ENCODE data around the gene NAMPT. TPM values are rescaled to one million over a fixed set of nuclear protein-coding genes. Genes with fewer than 3 reads are reported as not detected.

The NAMPT gene
- total RNA-seq, 2 donors from 2014 or later, result 101 to 111 TPM

GRCh38 chr7:106256144-106256543, 28.6 kb downstream of the NAMPT start:
- H3K9me3 ChIP-seq (ENCODE audit: control insufficient read depth, low read length), result peaks cover 7% of the 10 kb centered on the region
- H3K4me1 Mint-ChIP-seq, result no peaks in the 10 kb centered on the region
- H3K9me3 Mint-ChIP-seq, result no peaks in the 10 kb centered on the region
- no peaks in the 10 kb centered on the region for H3K4me1 ChIP-seq (ENCODE audit: control insufficient read depth, insufficient read depth, low read length)
- H3K27me3 ChIP-seq (ENCODE audit: control insufficient read depth, insufficient read depth, low read length, poor library complexity, severe bottlenecking), result no peaks in the 10 kb centered on the region
- peaks cover 99% of the 10 kb centered on the region for H3K36me3 ChIP-seq (ENCODE audit: control insufficient read depth, insufficient read depth, low read length)
- H3K9ac ChIP-seq (ENCODE audit: extremely low read depth, low read length, poor library complexity, severe bottlenecking), result no peak overlapping the region
- no peak overlapping the region for H3K27ac ChIP-seq (ENCODE audit: low read depth, low read length)
- no peak for DNase-seq
- TF ChIP-seq CTCF (conservative IDR thresholded peaks at IDR 0.05), result no peak
- peaks cover 77% of the 10 kb centered on the region for H3K36me3 Mint-ChIP-seq (ENCODE audit: low read depth)
- 90% methylated on average over 2 of the region's 2 CpGs; no CpG with 5 or more reads in 1 of the 2 experiments for WGBS, 2 experiments (ENCODE audit: insufficient coverage in 1 of 2, insufficient read length in 1 of 2)
- no peak overlapping the region for H3K4me3 ChIP-seq (ENCODE audit: low read length)
- no peak overlapping the region for H3K27ac Mint-ChIP-seq
- H3K27me3 Mint-ChIP-seq (ENCODE audit: insufficient read depth), result no peaks in the 10 kb centered on the region
- H3K4me3 Mint-ChIP-seq, result no peak overlapping the region

- H3K36me3 Mint-ChIP-seq (ENCODE audit: low read depth), result peaks cover 73% of the 10 kb centered on the region
- H3K4me1 ChIP-seq (ENCODE audit: control insufficient read depth, insufficient read depth, low read length), result no peaks in the 10 kb centered on the region
Measured at GRCh38 chr7:106255246-106255645, 29.5 kb downstream of the NAMPT start.

GRCh38 chr7:106254525-106255116, 30.2 kb downstream of the NAMPT start:
- peaks cover 11% of the 10 kb centered on the region for H3K9me3 ChIP-seq (ENCODE audit: control insufficient read depth, low read length)
- no peak overlapping the region for H3K4me3 ChIP-seq (ENCODE audit: low read length)
- H3K4me3 Mint-ChIP-seq, result no peak overlapping the region
- H3K27ac ChIP-seq (ENCODE audit: low read depth, low read length), result no peak overlapping the region
- H3K27me3 Mint-ChIP-seq (ENCODE audit: insufficient read depth), result no peaks in the 10 kb centered on the region
- no peaks in the 10 kb centered on the region for H3K9me3 Mint-ChIP-seq
- H3K9ac ChIP-seq (ENCODE audit: extremely low read depth, low read length, poor library complexity, severe bottlenecking), result no peak overlapping the region
- no peak for DNase-seq
- no peaks in the 10 kb centered on the region for H3K27me3 ChIP-seq (ENCODE audit: control insufficient read depth, insufficient read depth, low read length, poor library complexity, severe bottlenecking)
- H3K36me3 Mint-ChIP-seq (ENCODE audit: low read depth), result peaks cover 69% of the 10 kb centered on the region
- peaks cover 90% of the 10 kb centered on the region for H3K36me3 ChIP-seq (ENCODE audit: control insufficient read depth, insufficient read depth, low read length)
- H3K4me1 ChIP-seq (ENCODE audit: control insufficient read depth, insufficient read depth, low read length), result no peaks in the 10 kb centered on the region
- 100% methylated on average over 4 of the region's 4 CpGs; no CpG with 5 or more reads in 1 of the 2 experiments for WGBS, 2 experiments (ENCODE audit: insufficient coverage in 1 of 2, insufficient read length in 1 of 2)
- no peak overlapping the region for H3K27ac Mint-ChIP-seq
- TF ChIP-seq CTCF (conservative IDR thresholded peaks at IDR 0.05), result no peak
- no peaks in the 10 kb centered on the region for H3K4me1 Mint-ChIP-seq

More at GRCh38 chr7:106255246-106255645, 29.5 kb downstream of the NAMPT start:
- DNase-seq, result no peak
- 91 to 100% methylated on average over 1 of the region's 1 CpG for WGBS, 2 experiments (ENCODE audit: insufficient coverage in 1 of 2, insufficient read length in 1 of 2)
- no peak overlapping the region for H3K4me3 Mint-ChIP-seq
- no peaks in the 10 kb centered on the region for H3K9me3 Mint-ChIP-seq
- H3K9me3 ChIP-seq (ENCODE audit: control insufficient read depth, low read length), result peaks cover 9% of the 10 kb centered on the region
- no peak for TF ChIP-seq CTCF (conservative IDR thresholded peaks at IDR 0.05)
- peaks cover 94% of the 10 kb centered on the region for H3K36me3 ChIP-seq (ENCODE audit: control insufficient read depth, insufficient read depth, low read length)
- no peak overlapping the region for H3K4me3 ChIP-seq (ENCODE audit: low read length)
- H3K27ac ChIP-seq (ENCODE audit: low read depth, low read length), result no peak overlapping the region
- no peak overlapping the region for H3K27ac Mint-ChIP-seq
- no peaks in the 10 kb centered on the region for H3K27me3 Mint-ChIP-seq (ENCODE audit: insufficient read depth)
- no peak overlapping the region for H3K9ac ChIP-seq (ENCODE audit: extremely low read depth, low read length, poor library complexity, severe bottlenecking)
- no peaks in the 10 kb centered on the region for H3K27me3 ChIP-seq (ENCODE audit: control insufficient read depth, insufficient read depth, low read length, poor library complexity, severe bottlenecking)
- H3K4me1 Mint-ChIP-seq, result no peaks in the 10 kb centered on the region

All from endodermal cell (in vitro differentiated cells).